GM18526 (cell line): ENCODE data around the gene ATP11A.

Experiments used
- POLR2A ChIP-seq: IDR thresholded peaks from 3 replicates; pipeline ENCODE4 v1.6.1; 2011; ENCODE audit not compliant: insufficient read length; ENCODE audit errors: extremely low read depth

Gene ATP11A

DNA sequence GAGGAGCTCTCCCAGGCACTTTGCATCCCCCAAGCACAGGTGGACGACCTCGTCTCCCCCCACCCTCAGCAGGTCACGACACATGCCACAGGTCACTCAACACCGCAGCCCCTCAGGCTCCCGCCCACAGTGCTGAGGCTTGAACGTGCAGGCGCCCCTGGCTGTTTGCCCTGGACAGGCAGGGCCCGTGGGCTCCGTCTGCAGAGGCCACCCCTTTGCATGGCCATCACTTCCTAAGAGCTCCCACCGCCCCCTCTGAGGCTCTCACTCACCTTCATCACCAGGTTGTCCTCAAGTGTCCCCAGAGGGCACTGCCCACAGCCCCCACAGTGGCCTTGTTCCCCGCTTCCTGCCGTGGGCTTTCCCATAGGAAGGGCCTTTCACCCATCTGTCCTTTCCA, 147.1 kb downstream of the ATP11A start:
- no peak for TF ChIP-seq POLR2A

GRCh38 chr13:112837371-112838037, 147.7 kb downstream of the ATP11A start:
- no peak for TF ChIP-seq POLR2A

DNA sequence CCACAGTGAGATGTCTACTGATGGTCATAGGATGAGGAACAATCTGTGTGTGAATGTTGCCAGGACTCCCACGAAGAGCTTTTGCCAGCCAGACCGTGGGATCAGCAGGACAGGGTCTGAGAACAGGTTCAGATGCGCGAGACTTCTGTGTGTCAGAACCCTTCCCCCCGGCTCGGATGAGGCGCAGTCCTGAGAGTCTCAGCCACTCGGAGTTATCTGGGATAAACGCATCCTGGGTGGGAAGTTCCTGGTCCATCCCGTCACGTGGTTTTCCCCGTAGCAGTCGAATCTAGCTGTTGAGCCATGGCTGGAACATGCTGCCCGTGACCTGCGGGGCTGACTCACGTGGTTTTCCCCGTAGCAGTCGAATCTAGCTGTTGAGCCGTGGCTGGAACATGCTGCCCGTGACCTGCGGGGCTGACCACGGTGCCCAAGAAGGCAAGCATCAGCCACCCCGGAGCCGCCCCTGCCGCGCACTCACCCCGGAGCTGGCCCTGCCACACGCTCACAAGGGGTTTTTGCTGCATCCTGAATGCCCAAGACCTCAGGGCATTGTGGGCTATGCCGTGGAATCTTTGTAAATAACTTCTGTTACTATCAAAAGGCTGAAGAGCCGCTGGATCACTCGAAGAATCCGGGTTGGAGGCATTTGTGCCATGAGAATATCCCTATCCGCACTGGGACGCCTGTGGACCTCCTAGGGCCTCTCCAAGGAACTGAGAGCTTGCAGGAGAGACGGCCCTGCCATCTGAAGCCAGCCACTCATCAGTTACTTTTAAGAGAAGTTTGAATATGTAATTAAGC, 148.4 kb downstream of the ATP11A start:
- TF ChIP-seq POLR2A, result no peak

DNA sequence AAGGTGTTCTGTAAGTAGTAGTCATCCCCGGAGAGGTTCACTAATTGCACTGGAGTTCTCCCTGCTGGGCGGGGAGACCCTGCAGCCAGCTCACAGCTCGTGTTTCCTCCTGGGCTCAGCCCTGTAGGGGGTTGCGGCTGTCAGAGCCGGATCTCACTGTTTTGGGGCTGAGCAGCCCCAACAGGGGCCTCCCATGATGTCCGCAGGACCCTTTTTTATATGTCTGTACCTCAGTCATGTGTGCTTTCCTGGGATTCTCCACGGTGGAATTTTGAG, 148.9 kb downstream of the ATP11A start:
- TF ChIP-seq POLR2A, result no peak

DNA sequence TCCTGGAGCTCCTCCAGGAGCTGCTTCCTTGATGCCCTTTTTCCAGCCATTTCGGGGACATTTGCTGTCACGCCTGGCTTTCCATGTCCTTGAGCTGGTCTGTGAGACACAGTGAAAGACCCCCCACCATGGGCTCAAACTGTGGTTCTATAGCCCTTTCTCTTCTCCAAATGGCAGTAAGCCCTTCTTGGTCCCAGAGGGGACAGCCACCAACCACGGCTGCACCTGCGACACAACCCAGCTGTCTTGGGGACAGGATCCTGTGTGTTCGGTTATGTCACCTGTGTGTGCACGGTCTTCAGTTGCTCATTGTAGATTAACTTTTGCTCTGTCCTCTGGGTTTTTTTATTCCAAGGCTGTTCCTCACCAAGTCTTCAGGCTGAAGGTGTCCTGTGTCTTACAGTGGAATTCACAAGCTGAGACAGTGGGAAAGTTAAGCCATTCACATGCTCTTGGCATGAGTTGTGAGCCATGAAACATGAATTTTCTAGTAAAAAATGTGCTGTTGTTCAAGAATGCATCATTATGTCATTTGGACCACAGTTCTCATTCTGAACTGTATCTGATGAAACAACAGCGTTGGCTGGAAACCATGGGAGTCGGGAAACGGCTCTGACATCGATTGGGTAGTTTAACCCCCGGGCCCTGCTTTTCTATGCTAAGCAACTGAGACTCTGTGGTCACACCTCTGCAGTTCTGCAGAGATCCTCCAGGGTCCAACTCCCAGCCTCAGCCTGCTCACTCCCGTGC, 149.7 kb downstream of the ATP11A start:
- no peak for TF ChIP-seq POLR2A

DNA sequence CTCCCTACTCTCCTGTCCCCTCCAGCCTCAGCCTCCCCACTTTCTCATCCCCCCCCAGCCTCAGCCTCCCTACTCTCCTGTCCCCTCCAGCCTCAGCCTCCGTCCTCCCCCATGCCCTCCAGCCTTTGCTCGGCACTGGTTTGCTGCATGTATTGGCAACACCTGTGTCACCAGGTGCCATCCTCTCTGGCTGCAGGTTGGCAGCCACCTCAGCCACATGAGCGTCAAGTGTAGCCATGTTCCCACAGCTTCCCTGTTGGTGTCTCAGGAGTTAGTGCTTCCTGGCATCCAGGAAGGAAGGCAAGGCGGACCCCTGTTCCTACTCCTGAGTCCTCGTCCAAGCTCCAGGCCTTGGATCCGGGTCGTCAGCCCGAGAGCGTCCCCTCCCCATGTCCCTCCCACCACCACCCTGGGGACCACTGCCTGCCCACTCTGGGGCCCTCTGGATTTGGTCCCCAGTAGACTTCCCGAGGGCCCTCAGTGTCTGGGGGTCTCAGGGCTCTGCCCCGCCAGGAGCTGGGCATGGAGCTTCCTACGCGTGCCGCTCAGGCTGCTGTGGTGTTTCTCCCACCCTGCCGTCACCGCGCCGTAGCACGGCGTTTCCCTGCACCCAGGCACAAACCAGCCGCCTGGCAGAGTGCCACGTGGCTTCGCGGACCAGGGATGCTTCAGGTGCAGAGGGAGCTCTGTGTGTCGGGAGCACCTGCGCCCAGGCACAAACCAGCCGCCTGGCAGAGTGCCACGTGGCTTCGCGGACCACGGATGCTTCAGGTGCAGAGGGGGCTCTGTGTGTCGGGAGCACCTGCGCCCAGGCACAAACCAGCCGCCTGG, 150.8 kb downstream of the ATP11A start:
- TF ChIP-seq POLR2A, result no peak

DNA sequence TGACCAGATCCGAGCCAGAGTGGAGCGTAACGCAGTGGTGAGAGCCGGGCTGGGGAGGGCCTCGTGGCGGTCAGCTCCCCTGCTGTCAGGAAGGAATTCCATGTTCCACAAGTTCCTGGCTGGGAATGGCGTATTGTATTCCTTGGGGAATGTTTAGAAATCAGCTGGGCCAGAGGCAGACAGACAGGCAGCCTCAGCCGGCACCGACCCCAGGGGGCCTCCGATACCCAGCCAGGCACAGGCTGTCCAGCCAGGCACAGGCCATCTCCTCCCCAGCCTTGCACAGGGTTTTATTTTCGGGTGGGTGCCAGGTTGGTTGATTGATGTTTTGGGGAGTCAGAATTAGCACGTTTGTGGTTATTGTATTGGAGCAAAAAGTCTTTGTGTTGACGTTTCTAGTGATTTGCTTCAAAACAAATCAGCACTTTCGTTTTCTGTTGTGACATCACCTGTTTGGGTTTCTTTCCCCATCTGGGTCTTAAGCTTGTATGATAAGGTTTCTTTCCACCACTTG, 152.6 kb downstream of the ATP11A start:
- TF ChIP-seq POLR2A, result no peak

GRCh38 chr13:112842931-112843391, 153.1 kb downstream of the ATP11A start:
- no peak for TF ChIP-seq POLR2A

- no peak for TF ChIP-seq POLR2A
These were observed 153.7 kb downstream of the ATP11A start for GRCh38 chr13:112843392-112844111.

- TF ChIP-seq POLR2A, result no peak
These were observed 154.6 kb downstream of the ATP11A start for GRCh38 chr13:112844411-112844810.

DNA sequence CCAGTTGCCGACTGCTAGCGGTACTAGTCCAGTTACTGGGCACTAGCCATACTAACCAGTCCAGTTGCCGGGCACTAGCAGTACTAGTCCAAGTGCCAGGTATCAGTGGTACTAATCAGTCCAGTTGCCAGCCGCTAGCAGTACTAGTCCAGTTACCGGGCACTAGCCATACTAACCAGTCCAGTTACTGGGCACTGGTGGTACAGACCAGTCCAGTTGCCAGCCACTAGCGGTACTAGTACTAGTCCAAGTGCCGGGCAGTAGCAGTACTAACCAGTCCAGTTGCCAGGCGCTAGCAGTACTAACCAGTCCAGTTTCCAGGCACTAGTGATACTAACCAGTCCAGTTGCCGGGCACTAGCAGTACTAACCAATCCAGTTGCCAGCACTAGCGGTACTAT, 155.0 kb downstream of the ATP11A start:
- no peak for TF ChIP-seq POLR2A

DNA sequence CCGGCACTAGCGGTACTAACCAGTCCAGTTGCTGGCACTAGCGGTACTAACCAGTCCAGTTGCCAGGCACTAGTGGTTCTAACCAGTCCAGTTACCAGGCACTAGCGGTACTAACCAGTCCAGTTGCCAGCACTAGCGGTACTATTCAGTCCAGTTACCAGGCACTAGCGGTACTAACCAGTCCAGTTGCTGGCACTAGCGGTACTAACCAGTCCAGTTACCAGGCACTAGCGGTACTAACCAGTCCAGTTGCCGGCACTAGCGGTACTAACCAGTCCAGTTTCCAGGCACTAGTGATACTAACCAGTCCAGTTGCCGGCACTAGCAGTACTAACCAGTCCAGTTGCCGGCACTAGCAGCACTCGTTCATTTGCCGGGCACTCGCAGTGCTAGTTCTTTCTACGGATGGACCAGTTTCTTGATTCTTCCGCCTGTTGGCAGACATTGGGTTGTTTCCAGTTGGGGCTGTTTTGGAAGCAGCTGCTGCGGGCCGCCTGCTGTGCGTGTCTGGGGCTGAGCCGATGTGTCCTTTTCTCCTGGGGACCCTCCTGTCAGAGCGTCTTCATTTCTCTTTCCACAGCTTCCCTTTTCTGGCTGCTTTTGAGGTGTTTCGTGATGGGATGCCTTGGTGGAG, 155.8 kb downstream of the ATP11A start:
- no peak for TF ChIP-seq POLR2A

GRCh38 chr13:112846411-112847115, 156.7 kb downstream of the ATP11A start:
- no peak for TF ChIP-seq POLR2A
